DMS79 treated with DMSO at 0.1 percent for 48 hours (cell line): ENCODE data around the gene IRF2.

Experiments
- DNase-seq: peaks from one replicate; lab custom pipeline; 2025; lab: John Stamatoyannopoulos, UW

IRF2 gene

GRCh38 chr4:184432127-184432922 lies 42.0 kb downstream of the IRF2 start:
- no peak for DNase-seq

- DNase-seq, result no peak
Measured at GRCh38 chr4:184430163-184430562, 44.2 kb downstream of the IRF2 start.

- no peak for DNase-seq
Measured at GRCh38 chr4:184428787-184429186, 45.6 kb downstream of the IRF2 start.

- no peak for DNase-seq
Measured at GRCh38 chr4:184427687-184428086, 46.7 kb downstream of the IRF2 start.

GRCh38 chr4:184427093-184427492 lies 47.3 kb downstream of the IRF2 start:
- DNase-seq, result no peak

GRCh38 chr4:184424993-184425758 lies 49.2 kb downstream of the IRF2 start:
- peak; percentile 65 for DNase-seq

- no peak for DNase-seq
Measured at GRCh38 chr4:184424279-184424678, 50.1 kb downstream of the IRF2 start.

- DNase-seq, result no peak
Measured at GRCh38 chr4:184423003-184423686, 51.2 kb downstream of the IRF2 start.

- no peak for DNase-seq
Measured at GRCh38 chr4:184422378-184422777, 52.0 kb downstream of the IRF2 start.

- no peak for DNase-seq
Measured at GRCh38 chr4:184421533-184422155, 52.7 kb downstream of the IRF2 start.

- no peak for DNase-seq
Measured at GRCh38 chr4:184420881-184421416, 53.4 kb downstream of the IRF2 start.

- DNase-seq, result no peak
Measured at GRCh38 chr4:184420402-184420801, 53.9 kb downstream of the IRF2 start.

GRCh38 chr4:184419976-184420375 lies 54.4 kb downstream of the IRF2 start:
- no peak for DNase-seq

- DNase-seq, result no peak
Measured at GRCh38 chr4:184417802-184418511, 56.4 kb downstream of the IRF2 start.

- no peak for DNase-seq
Measured at GRCh38 chr4:184416913-184417734, 57.2 kb downstream of the IRF2 start.

GRCh38 chr4:184415071-184415470 lies 59.3 kb downstream of the IRF2 start:
- no peak for DNase-seq

- DNase-seq, result no peak
Measured at GRCh38 chr4:184413261-184414046, 60.9 kb downstream of the IRF2 start.

GRCh38 chr4:184410748-184411147 lies 63.6 kb downstream of the IRF2 start:
- DNase-seq, result no peak

GRCh38 chr4:184409911-184410692 lies 64.2 kb downstream of the IRF2 start:
- no peak for DNase-seq
